CD4-positive, alpha-beta T cell treated with Interleukin-1 beta for 1 hour (primary cell): ENCODE results near the gene TRIM41.
A peak's percentile ranks its signal among the peaks of the same experiment; 100 is the strongest.

Experiments used
- DNase-seq, 2 donors: peaks; one replicate each; pipeline ENCODE4 v3.0.0-alpha.2; 2020 to 2022

The TRIM41 gene

DNA sequence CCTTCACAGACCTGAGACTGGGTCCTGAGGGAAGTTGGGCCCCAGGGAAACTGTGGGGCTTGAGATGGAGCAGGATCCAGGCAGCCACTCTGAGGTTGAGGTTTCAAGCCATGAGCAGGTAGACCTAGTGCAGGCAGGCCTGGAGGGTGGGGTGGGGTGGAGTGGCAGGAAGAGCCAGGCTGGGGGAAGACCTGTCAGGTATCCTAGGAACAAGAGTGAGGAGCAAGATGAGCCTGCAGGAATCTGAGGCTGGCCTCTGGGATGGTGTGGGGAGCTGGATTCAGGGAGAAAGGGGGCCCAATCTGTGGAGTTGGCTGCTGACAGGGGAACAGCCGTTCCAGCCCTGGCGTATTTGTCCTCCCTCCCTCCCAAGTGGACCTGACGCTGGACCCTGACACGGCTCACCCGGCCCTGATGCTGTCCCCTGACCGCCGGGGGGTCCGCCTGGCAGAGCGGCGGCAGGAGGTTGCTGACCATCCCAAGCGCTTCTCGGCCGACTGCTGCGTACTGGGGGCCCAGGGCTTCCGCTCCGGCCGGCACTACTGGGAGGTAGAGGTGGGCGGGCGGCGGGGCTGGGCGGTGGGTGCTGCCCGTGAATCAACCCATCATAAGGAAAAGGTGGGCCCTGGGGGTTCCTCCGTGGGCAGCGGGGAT lies 10.8 kb downstream of the TRIM41 start:
- no peak for DNase-seq

- no peak for DNase-seq
Measured at GRCh38 chr5:181234455-181235306, 11.6 kb downstream of the TRIM41 start.

- DNase-seq, result no peak
Measured at GRCh38 chr5:181235323-181235688, 12.2 kb downstream of the TRIM41 start.

DNA sequence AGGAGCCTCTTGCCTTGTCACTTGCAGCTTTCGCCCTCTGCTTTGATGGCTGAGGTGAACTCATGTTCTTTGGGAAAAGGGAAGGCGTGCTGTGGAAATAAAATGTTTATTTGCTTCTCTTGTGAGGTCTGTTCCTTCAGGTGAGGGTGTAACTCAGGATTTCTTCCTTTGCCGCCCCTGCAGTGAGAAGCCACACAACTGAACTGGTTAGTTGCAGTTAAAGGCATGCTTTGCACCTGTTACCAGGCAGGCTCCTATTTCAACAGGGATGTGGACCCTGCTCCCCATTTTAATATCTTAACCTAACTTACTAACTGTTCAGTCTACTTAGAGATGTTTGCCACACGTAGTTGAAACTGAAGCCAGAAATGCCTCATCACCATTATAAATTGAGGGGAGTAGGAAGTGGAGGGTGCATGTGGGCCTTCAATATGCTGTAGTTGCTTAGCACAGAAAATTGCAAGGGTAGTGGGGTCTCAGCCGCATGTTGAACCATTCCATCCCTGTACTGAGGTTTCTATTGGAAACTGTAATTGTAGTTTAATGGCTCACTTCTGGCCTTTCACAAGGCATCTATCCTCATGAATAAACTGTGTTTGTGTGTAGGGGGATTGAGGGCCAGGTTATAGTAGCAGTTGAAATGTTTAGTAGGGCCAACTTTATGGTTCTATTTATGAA lies 12.7 kb downstream of the TRIM41 start:
- no peak for DNase-seq

GRCh38 chr5:181236471-181236870 lies 13.4 kb downstream of the TRIM41 start:
- no peak for DNase-seq

DNA sequence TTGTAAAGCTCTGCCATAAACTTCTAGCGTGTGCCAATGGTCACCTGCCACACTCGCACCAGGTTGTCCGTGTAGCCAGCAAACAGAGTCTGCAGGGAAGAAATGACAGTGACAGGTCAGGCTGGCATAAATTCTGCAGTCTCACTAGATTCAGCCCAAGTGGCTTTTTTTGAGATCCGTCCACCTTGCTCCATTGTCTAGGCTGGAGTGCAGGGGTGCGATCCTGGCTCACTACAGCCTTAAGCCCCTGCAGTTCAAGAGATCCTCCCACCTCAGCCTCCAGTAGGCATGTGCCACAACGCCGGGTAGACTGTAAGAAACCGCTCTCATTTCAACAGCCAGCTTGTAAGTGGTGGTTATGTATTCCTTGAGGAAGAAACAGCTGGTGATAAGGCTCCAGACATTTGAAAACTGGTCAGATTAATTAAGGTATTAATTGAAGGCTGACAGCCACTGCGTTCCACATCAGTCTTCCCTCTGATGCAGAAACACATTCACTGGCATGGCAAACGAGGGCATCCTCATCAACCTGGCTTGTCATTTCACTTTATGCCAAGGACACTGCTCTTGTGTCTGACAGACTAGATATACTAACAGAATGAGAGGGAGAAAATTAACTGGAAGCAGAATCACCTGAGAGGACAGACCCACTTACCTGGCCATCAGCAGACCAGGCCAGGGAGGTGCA lies 14.0 kb downstream of the TRIM41 start:
- DNase-seq, result no peak

- DNase-seq, result no peak
Measured at GRCh38 chr5:181237729-181238385, 14.8 kb downstream of the TRIM41 start.

- no peak for DNase-seq
Measured at GRCh38 chr5:181239062-181239663, 16.1 kb downstream of the TRIM41 start.

- peak; percentile 42 to 48 for DNase-seq
Measured at GRCh38 chr5:181241393-181241975, 18.4 kb downstream of the TRIM41 start.

DNA sequence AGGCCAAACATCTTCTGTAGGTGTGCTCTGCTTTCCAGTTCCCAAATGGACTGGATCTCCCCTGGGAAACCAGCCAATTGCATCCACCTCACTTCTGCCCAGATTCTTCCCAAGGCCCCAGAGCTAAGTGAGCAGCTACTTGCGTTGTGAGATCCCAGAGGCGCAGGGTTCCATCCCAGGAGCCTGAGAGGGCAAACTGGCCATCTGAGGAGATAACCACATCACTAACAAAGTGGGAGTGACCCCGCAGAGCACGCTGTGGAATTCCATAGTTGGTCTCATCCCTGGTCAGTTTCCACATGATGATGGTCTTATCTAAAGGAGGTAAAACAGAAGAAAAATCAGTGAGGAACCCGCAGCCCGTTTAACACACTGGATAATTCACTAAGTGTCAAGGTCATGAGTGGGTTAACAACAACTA lies 19.0 kb downstream of the TRIM41 start:
- no peak for DNase-seq

DNA sequence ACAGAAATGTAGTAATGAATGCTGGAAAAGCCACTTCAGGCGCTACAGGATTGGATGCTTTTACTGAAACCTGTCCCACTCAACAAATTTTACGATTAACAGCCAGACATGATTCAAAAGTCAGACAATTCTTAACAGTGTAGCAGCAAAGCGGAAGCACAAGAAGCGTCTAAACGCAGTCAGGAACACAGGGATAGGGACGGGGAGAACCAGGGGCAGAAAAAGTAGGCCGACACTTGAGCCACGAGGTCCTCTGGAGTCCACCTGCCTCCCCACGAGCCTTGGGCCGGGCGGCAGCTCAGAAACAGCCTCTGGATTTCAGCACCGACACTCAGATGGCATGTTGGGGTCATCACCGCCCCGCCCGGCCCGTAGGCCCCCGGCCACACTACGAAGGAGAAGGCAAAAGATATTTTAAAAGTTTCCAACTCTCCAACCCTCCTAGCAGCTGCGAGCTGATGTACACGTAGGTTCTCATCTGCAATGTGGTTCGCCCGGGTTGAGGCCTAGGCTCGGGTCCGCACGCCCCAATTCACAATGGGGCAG lies 20.0 kb downstream of the TRIM41 start:
- DNase-seq, result no peak

DNA sequence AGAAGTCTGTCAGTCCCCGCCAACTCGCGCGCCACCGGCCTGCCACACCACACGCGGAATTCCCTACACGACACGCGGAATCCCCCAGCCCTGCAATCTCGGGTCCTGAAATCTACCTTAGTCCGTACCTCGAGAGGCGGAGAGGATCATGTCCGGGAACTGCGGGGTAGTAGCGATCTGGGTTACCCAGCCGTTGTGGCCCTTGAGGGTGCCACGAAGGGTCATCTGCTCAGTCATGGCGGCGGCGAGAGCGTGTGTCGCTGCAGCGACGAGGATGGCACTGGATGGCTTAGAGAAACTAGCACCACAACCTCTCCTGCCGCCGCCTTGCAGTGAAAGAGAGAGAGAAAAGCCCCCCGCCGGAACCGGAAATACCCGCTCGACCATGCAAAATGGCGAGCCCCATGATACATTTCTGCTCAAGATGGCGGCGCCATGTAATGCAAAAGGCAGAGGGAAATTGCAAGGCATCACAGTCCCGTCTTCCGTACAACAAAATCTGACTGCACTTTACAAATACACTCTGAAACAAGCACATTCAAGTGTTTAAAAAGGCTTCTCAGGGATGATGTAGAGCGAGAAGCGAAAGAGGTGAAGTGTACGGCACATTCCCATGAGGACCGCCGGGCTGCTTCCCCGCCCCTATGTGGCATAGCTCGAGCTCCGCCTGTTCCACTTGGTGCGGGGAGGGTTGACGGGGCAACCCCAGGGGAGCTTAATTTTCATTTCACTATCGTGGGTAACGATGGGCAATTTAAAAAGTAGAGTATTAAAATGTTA lies 20.7 kb downstream of the TRIM41 start, which contains the start of gene RACK1:
Gene RACK1, minus strand, starts transcription at position 343 of the 780 bp plus-strand sequence. Its CDS starts 106 bp downstream, at position 237.
- peak; percentile 86 to 89 for DNase-seq

DNA sequence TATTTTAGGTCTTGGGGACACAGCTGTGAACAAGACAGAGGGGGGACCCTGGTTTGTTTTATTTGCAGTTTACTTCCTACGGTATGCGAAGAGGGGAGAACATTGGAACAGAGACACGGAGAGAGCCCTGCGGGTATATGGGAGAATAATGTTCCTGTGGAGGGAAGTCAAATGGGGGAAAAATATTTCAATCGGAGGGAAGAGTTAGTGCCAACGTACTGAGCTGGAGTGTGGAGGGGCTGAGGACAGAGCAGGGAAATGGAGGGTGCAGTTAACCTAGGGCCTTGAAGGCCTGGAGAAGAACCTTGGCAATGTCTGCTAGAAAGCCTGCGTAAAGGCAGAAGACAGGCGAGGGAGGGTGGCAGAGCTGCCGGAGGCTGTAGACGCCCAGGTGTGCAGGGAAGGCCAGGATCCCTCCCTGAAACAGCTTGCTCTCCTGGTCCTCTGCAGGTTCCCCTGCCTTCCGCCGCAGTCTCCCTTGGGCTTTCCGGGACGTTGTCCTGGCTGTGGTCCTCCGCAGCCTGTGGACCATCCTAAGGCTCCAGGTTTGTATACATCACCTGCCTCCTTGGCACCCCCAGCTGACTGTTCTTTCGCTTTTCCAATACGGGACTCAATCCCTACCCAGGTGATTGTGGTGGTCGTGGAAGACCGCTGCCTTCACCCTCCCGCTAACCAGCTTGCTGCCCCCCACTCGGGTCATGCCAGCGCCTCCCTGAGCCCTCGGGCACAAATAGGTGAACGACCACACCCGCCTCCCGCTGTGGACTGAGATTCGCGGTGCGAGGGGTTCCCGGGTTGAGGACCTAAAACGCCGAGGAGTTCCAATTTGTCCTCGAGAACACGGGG lies 22.6 kb downstream of the TRIM41 start:
- DNase-seq, result no peak

DNA sequence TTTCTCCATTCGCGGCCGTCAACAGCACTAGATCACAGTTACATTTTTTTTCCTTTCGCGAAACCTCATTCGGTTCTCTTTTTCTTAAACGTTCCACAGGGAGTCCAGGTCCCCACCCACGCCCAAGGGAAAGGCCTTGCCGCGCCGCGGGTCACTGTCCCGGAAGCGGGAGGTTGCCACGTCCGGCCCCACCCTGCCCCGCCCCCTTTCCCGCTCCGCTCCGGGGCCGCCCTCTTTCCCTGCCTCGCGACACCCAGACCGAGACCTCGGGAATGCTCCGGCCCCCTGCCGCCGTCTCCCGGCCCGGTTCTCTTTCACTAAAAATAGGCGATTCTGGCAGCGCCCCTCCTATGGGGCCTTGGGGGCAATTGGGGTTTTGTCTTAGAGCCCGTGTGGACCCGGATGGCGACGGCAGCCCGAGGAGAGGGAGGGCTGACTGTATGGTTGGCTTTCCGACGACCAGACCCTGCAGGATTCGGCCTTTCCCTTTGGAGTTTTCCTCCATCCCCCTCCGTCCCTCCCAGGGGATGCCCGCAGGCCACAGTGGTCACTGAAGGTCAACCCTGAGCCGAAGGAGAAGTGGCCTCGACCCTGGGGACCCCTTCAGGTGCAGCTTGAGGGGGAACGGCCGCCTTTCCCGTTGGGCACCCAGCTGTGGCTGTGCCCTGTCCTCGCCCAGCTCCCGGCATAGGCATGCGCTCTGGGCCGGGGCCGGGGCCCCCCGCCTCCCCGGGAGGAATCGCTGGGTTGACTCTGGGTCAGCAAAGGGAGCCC lies 23.4 kb downstream of the TRIM41 start:
- peak; percentile 68 to 71 for DNase-seq

DNA sequence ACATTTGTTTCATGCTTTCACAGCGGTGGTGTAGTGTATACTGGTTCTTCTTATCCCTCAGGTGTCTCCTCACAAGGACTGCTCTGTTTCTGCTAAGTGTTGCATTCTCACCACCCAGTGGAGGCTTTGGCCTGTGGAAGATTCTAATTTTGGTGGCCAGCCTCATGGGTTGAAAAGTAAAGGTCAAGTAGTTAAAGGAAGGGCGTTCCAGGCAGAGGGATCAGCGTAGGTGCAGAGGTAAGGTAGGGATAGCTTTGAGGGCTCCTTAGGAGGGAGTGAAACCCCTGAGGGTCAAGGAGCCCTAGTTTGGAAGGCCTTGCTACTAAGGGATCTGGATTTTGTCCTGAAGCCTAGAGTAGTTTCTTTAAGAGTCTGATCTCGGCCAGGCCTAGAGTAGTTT lies 25.2 kb downstream of the TRIM41 start:
- DNase-seq, result no peak

DNA sequence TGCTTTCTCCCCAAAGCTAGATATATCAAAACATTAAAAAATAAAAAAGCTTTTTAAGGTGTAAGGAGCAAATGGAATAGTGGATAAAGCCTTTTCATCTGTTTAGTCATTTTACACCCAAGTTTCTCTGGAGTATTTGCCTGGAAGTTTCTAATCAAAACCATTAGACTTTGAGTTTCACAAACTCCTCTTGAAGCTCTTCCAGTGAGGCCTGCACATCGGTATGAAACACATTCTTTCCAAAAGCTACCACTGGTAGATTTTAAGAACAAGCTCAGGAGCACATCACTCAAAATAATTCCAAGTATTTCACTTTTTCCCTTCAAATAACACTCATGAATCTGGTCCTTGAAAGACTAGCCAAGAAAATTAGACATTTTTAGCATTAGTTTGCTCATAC lies 32.2 kb downstream of the TRIM41 start:
- no peak for DNase-seq

GRCh38 chr5:181255836-181256578 lies 32.9 kb downstream of the TRIM41 start:
- no peak for DNase-seq

DNA sequence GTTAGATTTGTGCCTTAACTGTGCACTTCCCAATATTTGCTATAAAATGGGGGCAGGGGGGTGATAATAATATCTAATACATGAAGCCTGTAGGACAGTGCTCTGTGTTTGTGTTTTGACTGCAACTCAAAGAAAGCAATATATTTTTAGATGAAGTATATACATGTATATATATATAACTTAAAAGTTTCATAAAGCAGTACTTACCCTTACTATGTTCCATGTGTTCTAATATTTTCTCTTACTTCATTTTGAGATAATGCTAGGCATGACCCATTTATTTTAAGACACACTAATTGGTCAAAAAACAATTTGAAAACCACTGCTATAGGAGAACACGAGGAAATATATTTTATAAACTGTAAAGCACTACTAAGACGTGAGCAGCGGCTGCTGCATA lies 35.5 kb downstream of the TRIM41 start:
- no peak for DNase-seq
